Stimulated activated CD8-positive, alpha-beta memory T cell treated with anti-CD3 and anti-CD28 coated beads, Interleukin-7, amount 100 ng/mL, for 1 hour (primary cell): Measurements from ENCODE around the gene TENT5A.

Experiments
- DNase-seq, 2 donors: peaks; one replicate each; pipeline ENCODE4 v3.0.0-alpha.2; 2020; ENCODE audit warnings: low read depth in 2 of 2

Gene TENT5A

DNA sequence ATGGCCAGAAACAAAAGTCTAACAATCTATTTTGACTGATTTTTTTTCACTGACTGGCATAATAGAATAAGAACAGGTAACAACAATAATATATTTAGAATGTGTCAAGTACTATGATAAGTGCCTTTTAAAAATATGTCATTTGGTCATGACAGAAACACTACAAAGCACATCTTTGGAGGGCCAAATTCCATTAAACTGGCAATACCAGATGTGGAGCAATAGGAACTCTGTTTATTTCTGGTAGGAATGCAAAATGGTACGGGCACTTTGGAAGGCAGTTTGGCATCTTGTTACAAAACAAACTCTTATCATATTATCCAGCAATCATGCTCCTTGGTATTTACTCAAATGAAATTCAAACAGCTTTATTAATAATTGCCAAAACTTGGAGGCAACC lies 39.3 kb downstream of the TENT5A start:
- DNase-seq: no peak

DNA sequence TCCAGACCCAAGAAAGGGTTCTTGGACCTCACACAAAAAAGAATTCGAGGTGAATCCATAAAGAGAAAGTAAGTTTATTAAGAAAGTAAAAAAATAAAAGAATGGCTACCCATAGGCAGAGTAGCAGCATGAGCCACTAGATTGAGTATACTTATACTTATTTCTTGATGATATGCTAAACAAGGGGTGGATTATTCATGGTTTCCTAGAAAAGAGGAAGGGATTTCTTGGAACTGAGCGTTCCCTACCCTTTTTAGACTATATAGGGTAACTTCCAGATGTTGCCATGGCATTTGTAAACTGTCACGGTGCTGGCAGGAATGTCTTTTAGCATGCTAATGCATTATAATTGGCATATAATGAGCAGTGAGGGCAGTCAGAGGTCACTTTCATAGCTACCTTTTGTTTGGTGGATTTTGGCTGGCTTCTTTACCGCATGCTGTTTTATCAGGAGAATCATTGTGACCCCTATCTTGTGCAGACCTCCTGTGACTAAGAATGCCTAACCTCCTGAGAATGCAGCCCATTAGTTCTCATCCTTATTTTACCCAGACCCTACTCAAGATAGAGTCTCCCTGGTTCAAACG lies 44.3 kb downstream of the TENT5A start:
- no peak for DNase-seq

DNA sequence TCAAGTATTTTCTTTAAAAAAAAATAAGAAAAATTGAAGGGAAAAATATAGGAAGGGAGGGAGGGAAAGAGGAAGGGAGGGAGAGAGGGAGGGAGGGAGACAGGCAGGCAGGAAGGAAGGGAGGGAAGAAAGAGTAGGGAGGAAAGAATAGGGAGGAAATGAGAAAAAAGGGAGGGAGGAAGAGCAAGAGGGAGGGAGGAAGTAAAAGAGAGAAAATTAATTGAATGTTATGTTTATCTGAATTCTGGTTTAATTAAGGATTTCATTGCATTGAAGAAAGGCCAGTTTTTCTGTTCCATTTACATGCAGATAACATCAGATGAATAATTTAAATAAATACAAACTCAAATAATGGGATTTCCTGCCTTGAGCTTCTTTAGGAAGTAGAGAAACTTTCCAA lies 47.8 kb downstream of the TENT5A start:
- DNase-seq: no peak

DNA sequence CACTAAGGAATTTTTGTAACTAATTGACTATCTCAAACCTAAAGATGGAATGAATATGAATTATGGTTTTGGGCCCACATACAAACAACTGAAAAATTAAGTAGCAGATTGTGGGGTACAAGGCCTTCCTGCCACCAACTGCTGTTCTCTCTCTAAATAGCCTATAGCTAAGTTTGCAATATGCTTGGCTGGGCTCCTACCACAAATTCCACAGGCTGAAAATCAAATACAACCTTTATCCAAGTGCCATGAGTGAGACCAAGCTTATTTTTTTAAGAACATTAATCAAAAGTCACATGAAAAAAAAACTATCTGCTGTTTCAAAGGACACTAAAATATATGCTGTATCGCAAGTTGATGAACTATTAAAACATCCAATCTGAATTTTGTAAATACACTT lies 52.1 kb downstream of the TENT5A start:
- no peak for DNase-seq

DNA sequence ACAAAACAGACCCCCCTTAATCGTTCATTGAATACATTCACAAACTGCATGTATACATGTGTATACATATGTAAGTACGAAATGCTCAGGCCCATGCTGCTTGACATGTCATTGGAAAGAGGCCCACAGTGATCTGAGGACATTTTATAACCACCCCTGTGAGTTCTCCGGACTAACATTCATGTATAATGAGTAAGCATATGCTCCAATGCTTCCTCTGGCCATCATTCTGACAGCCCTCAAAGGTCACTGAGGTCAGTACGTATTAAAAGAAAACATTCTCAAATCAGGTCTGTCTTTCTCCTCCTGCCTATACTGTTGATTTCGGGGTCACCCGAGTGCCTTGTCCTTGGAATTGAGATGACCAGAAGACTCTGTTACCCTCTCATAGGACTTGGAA lies 54.9 kb downstream of the TENT5A start:
- no peak for DNase-seq

DNA sequence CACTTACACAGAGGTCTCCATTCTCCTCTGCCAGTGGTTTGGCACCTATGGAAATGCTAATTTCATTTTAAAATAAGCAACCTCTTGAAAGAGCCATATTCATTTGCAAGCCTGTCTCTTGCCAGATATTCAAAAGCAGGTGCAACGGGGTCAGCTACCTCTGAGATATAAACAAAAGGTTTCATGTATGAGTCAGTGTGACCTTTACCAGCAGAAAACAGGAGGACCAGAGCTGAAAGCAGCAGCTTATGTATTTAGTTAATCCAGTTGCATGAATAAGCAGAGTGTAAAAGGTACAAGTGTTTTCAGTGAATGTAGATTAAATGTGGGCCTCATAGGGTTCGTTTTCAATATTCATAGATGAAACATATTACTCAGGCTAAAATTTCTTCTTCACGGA lies 56.0 kb downstream of the TENT5A start:
- no peak for DNase-seq
